GM18526 (cell line): Measurements from ENCODE around the gene MRPL40.
A peak's percentile ranks its signal among the peaks of the same experiment; 100 is the strongest.

ENCODE experiments used
- POLR2A ChIP-seq: IDR thresholded peaks from 3 replicates; pipeline ENCODE4 v1.6.1; 2011; ENCODE audit not compliant: insufficient read length; ENCODE audit errors: extremely low read depth

MRPL40 gene

DNA sequence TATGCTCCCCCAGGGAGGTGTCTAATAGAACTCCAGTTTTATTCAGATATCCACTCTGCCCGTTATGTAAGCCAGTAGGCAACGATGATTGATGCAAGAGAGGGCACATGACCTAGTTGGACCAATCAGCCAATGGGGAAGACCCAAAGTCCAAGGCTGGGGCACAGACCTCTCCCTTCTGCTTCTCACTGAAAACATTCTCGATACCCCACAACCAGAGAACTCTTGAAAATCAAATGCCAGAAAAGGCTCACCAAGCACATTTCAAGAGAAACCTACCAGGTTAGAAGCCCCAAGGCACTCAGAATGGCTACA lies 8.2 kb upstream of the MRPL40 start:
- TF ChIP-seq POLR2A, result no peak

DNA sequence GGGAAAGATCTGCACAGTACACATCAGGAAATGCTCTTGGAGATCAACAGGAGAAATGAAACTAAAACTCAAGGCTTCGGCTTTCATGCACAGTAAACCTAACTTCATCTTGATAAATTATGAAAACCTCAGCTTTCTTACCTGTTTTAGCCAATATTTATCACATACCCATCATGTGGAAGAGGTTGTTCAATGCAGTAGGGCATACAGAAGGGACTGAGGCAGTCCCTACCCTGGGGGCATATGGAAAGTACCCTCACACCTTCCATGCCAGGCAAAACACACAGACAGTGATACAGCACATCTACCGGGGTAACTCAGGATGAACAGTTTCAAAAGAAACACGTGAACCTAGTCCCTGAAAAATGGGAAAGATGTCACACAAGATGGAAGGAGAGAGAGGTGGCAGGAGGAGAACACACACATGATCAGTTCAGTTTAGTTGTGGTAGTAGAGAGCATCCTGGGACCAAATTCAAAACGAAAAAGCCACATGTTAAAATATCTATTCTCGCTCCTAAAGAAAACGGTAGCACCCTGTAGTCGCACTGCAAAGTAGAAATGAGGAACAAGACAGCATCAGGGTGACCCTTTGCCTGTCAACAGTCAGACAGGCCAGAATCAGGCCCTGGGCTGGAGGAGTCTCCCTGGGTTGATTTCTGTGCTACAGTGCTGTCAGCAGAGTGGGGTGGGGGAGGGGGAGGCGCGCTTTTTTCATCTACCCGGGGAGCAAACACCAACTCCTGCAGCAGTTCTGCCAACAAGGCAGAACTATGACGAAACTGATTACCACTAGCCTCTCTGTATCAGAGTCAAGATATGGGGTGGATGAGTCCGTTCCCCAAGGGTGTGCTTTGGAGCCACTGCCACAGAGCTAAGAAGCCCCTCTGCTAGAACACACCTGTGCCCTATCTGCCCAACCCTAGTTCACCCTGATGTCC lies 2.1 kb upstream of the MRPL40 start:
- TF ChIP-seq POLR2A, result no peak

DNA sequence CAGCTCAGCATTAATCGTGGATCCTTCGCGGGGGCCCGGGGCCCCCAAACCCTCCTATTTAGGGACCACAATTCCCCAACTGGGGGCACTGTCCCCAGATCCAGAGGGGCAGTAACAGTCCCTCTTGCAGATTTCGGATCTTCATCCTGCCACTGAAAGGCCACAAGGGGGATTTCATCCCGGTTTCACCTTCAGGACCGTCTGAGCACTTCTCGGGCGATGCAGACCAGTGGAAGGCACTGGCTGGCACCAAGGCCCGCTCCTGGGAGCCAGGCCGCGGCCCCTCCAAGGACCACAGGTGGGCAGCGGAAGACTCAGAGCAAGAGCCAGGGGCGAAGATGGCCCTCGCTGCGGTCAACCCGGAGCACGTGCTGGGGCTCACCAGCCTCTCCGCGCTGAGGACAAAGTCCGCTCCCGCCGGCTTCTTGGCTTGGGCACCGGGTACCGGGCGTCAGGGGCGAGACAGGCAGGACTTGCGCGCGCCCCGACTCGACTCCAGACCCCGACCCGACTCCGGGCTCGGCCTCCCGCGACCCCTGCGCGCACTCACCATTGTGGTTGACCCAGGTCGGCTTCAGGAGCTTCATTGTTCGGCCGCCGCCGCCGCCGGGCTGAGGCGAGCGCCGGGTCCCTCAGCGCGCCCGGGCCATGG lies 1.3 kb upstream of the MRPL40 start:
- no peak for TF ChIP-seq POLR2A

DNA sequence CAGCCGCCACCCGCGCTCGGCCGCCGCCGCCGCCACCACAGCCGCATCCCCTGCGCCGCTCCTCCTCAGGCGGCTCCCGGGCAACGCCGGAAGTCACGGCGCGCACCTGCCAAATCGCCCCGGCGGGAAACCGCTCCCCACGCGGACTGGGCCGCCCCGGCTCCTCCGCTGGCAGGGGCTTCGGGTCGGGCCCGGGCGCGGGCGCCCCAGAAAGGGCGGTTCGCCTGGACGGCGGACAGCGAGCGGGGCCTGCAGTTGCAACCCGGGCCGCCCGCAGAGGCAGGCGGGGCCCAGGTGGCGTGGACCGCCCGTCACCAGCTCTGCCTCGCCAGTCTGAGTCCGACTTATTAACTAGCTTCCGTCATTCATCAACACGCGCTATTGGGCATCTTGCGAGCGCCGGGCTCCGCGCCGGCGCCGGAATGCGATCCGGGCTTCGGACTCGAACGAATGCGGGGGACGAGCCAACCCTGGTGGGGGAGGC lies 654 bp upstream of the MRPL40 start, which contains the start of gene HIRA:
Gene HIRA (minus strand): TSS at position 85 of the 484 bp plus-strand sequence. CDS start 257 bp downstream, outside the sequence.
- peak; percentile 33 for TF ChIP-seq POLR2A

DNA sequence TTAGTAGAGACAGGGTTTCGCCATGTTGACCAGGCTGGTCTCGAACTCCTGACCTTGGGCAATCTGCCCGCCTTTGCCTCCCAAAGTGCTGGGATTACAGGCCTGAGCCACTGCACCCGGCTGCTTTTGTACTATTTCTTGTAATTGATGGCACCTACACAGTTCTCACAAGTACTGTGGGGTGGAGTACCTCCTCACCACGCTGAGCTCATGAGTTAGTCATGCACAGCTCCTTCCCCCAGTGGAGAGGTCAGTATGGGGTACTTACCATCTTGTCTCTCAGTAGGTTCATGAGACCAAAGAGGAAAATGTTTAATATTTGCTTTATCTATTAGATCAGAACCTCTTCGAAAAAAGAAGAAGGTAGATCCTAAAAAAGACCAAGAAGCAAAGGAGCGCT lies 2.1 kb downstream of the MRPL40 start:
- no peak for TF ChIP-seq POLR2A

DNA sequence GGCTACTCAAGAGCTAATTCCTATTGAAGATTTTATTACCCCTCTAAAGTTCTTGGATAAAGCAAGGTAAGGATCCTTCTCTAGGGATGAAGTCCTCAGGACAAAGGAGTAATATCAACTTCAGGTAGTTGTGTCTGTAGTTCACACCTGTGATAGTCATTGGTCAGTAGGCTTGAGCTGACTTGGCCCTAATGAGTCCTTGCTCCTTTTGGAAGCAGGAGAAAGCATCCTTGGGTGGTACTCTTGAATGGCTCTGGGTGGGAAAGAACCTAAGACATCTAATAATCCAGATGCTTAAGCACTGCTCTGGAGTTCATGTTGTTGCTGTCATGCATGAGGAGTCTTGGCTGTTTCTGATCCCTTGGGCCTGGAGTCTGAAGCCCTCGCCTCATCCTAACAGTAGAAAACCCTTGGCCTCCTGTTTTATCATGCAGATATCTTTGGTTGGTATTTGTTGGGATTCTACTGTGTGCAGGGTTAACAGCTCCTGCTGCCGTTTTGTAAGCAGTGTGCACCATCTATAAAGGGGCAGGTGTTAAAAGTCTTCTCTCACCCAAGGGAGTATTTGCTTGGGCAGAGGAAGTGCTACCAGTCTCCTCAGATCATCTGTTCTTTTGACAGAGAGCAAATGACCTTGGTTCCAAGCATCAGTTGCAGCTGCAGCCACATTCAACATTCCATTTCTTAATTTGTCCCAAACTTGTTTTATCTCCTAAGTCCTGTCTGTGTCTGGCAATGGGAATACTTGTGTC lies 2.7 kb downstream of the MRPL40 start:
- TF ChIP-seq POLR2A, result no peak

DNA sequence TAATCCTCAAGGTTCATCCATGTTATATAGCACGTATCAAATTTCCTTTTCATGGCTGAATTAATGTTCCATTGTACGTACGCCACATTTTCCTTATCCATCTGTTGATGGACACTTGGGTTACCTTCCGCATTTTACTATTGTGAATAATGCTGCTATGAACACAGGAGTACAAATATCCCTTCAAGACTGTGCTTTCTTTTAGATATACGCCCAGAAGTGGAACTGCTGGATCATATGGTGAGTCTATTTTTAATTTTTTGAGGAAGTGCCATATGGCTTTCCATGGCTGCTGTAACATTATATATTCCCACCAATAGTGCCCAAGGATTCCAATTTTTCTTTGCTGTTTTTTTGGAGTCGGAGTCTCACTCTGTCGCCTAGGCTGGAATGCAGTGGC lies 6.0 kb downstream of the MRPL40 start:
- no peak for TF ChIP-seq POLR2A

DNA sequence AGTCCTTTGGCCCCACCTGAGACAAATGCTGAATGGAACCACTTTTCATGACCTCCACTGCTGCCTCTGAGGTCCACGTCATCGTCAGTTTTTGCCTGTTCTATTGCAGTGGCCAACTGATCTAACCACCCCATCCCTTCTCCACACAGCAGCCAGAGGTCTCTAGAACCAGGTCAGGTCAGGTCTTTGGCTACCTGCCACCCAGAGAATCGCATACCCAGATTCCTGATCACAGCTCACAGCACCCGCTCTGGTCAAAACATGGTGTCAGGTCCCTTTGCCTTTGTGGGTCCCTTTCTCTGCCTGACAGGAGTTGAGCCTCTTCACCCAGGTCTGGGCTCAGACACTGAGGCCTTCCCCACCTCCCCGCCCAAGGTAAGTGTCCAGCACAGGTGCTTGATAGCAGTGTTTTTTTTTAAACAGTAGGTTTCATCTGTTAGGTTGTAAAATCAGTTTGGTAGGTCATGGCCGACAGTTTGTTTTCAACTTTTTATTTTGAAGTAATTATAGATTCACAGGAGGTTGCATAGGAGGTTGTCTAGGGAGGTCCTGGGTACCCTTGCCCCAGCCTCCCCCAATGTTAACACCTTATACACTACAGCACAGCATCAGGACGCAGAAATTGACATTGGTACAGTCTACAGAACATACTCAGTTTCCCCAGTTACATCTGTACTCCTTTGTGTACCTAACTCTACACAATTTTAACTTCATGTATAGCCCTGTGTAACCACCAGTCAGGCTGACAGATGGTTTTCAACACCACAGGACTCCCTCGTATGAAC lies 8.3 kb downstream of the MRPL40 start:
- TF ChIP-seq POLR2A, result no peak

DNA sequence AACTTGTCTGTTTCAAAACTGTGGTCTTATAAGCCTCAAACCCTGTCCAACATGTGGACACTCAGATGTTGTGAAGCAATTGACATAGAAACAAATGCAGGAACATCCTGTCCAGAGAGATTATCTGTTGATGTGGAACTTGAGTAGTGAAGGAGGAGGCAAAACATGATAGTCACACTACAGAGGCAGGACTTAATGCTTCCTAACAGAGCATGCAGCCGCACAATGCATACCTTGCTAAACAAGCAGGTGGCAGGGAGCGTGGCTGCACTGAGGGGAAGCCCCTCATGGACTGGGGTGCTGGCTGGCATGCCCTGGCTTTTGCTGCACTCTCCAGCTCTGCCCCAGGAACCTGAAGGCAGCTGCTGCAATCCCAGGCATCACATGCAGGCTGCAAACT lies 9.8 kb downstream of the MRPL40 start:
- TF ChIP-seq POLR2A, result no peak

DNA sequence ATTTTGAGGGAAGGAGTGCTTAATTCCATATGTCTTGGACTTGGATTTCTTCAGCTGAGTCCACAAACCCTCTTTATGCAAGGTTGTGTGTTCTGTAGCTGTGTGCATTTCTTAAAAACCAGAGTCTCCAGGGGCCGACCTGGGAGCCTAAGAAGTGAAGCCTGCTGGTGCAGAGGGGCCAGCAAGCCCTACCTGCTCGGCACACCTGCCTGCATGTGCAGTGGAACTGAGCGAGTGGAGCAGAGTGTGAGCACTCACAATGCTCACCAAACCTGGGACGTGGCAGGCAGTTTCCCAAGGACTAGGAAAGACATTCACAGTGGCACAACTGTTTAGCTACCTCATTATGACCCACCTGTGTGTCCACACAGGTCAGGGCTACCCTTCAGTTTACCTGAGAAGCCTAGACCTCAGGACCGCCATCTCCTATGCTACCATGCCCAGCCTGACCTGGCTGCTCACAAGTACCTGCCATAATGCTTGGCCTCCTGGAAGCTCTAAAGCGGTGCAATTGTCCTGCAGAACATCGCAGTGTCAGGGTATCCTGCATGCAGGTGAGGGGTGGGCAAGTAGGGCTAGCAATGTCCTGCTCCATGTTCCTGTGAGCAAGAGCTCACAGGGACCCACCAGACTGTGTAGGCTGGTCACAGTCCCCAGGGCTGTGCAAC lies 11.3 kb downstream of the MRPL40 start:
- no peak for TF ChIP-seq POLR2A

DNA sequence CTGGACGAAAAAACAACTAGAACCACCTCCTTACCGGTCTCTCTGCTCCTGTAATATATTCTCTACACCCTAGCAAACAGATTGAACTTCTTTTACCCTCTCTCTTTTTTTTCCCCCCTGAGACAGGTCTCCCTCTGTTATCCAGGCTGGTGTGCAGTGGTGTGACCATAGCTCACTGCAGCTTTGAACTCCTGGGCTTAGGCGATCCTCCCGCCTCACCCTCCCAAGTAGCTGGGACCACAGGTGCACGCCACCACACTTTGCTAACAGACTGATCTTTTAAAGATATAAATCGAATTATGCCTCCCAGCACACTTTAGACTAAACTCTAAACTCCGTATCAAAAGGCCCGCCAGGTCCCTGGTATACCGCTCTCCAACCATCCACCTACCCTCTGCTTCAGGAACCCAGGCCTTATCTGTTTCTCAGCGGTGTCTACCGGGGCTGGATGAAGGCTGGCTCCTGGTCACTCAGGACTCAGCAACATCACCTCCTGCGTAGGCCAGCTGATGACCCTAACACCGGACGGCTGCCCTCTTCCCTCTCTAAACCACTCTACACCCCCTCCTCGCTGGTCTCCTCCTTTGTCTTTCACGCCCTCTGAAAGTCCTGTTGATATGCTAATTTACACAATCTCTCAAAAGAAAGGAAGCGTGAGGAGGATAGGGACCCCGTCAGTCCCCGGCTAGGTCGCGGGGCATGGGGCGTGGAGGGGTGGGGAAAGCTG lies 14.4 kb downstream of the MRPL40 start:
- TF ChIP-seq POLR2A, result no peak

DNA sequence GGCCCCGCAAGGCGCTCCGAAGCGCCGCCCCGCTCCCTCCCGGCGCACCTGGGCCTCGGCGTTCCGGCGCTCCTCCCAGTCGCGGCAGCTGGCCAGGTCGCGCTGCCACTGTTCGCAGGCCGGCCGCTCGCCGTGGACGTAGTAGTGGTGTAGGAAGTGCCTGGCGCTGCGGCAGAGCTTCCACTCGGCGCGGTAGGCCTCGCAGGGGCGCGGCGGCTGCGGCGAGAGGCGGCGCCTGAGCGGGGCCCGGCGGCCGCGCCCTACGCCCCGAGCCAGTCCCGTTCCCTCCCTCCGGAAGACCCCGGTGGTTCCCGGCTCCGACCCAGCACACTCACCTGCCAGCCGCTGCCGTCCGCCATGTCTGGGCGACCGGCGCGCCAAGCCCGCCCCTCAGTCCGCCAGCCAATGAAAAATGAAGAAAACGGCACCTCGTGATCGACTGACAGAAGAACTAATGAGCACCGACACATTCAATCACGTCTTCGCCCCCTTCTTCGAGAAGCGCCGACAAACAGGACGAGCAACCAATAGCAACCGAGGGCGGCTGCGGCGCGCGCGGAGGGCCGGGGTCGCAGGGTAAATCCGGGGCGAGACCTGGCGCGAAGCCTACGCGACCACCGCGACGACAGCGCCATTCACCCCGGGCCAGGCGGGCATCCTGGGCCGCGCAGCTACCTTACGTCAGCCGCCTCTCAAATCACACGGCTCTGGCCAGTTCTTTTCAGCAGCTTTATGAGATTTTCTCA lies 15.2 kb downstream of the MRPL40 start, which contains the start of gene C22orf39:
Gene C22orf39 (minus strand): TSS at position 382 of the 746 bp plus-strand sequence. CDS start 23 bp downstream, at position 359.
- TF ChIP-seq POLR2A, result peak; percentile 85

DNA sequence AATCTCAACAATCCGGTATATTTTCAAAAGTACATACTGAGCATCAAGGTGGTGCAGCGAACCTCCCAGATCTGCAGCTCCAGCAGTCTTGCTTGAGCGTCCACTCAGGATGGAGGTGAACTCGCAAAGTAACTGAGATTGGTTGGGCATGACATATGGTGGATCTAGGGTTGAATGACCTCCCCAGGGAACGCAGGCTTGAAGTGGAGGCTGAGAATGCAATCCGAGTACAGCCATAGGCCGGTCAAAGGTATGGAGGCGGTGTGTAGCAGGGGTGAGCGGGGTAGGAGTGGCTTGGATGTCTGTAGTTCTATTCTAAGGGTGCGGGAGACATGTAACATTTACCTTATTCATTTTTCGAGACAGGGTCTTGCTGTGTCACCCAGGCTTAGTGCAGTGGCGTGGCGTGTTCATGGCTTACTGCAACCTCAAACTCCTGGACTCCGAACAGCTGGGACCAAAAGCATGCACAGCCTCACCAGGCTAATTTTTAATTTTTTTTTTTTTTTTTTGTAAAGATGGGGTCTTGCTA lies 15.8 kb downstream of the MRPL40 start:
- no peak for TF ChIP-seq POLR2A
